IMR-90 (cell line): ENCODE results near the gene CD99L2. TPM values are rescaled to one million over a fixed set of nuclear protein-coding genes. Genes with fewer than 3 reads are reported as not detected.

Source experiments
- ATAC-seq: fragments of 200-7000 bp; cut with Tn5 transposase; 2 replicates; pipeline ENCODE4 v1.9.1; 2020; ENCODE audit warnings: low read depth, mild to moderate bottlenecking, moderate library complexity
- BruUV-seq: library from RNA; stranded (reverse); fragments of 400-500 nt; replicated peaks from 2 replicates; lab custom pipeline; 2021; lab: Mats Ljungman, UMichigan
- CTCF ChIA-PET: fragments of 300-600 bp; formaldehyde crosslinking; extraction: SDS; loops from one replicate; lab custom pipeline; 2021; ENCODE audit warnings: antibody characterized with exemption; lab: Yijun Ruan, JAX
- POLR2A ChIA-PET: fragments of 300-600 bp; sonication (Branson Sonifier 250); formaldehyde crosslinking; loops from one replicate; lab custom pipeline; 2022; ENCODE audit warnings: antibody characterized with exemption; ENCODE audit not compliant: unreplicated experiment; lab: Charles Lee
- DNase-seq: peaks from one replicate; pipeline ENCODE4 v3.0.0; 2013
- H2AFZ ChIP-seq: replicated peaks from 2 replicates; pipeline ENCODE3; 2013; ENCODE audit warnings: low read length, mild to moderate bottlenecking; ENCODE audit not compliant: poor library complexity
- H2AK5ac ChIP-seq: 2 replicates; pipeline ENCODE4 v1.6.1; 2013; ENCODE audit warnings: low read depth, low read length, inconsistent platforms
- H2AK9ac ChIP-seq: replicated peaks from 2 replicates; pipeline ENCODE3; 2013; ENCODE audit warnings: mild to moderate bottlenecking, low read depth, low read length, moderate library complexity; ENCODE audit not compliant: poor library complexity
- H2BK120ac ChIP-seq: 2 replicates; pipeline ENCODE4 v1.6.1; 2013; ENCODE audit warnings: low read depth, low read length, inconsistent platforms
- H2BK15ac ChIP-seq: 3 replicates; pipeline ENCODE4 v1.6.1; 2013; ENCODE audit warnings: low read depth, low read length, inconsistent platforms
- H2BK20ac ChIP-seq: 2 replicates; pipeline ENCODE4 v1.6.1; 2013; ENCODE audit warnings: low read depth, mild to moderate bottlenecking, inconsistent platforms, low read length, moderate library complexity
- H2BK5ac ChIP-seq: 2 replicates; pipeline ENCODE4 v1.6.1; 2013; ENCODE audit warnings: mild to moderate bottlenecking, low read depth, low read length, inconsistent platforms; ENCODE audit not compliant: poor library complexity, severe bottlenecking
- H3K14ac ChIP-seq: replicated peaks from 2 replicates; pipeline ENCODE4 v1.6.1; 2013; ENCODE audit warnings: low read depth, low read length, inconsistent platforms
- H3K18ac ChIP-seq: 2 replicates; pipeline ENCODE4 v1.6.1; 2013; ENCODE audit warnings: low read depth, low read length, control low read depth
- H3K23ac ChIP-seq: 2 replicates; pipeline ENCODE4 v1.6.1; 2013; ENCODE audit warnings: low read depth, low read length, inconsistent platforms
- H3K27ac ChIP-seq: 2 replicates; pipeline ENCODE4 v1.5.1; 2013; ENCODE audit warnings: mild to moderate bottlenecking, control low read depth, low read length; ENCODE audit not compliant: insufficient read depth
- H3K27me3 ChIP-seq: 2 replicates; pipeline ENCODE4 v1.6.1; 2013; ENCODE audit warnings: low read length; ENCODE audit not compliant: control insufficient read depth, insufficient read depth
- H3K36me3 ChIP-seq: 2 replicates; pipeline ENCODE4 v1.6.1; 2013; ENCODE audit warnings: low read length, mixed read lengths; ENCODE audit not compliant: control insufficient read depth, insufficient read depth
- H3K4ac ChIP-seq: 2 replicates; pipeline ENCODE4 v1.6.1; 2013; ENCODE audit warnings: low read depth, low read length, inconsistent platforms
- H3K4me1 ChIP-seq: 2 replicates; pipeline ENCODE4 v1.6.1; 2013; ENCODE audit warnings: low read length, mixed read lengths; ENCODE audit not compliant: control insufficient read depth, insufficient read depth
- H3K4me2 ChIP-seq: 2 replicates; pipeline ENCODE4 v1.6.1; 2013; ENCODE audit warnings: low read depth, mild to moderate bottlenecking, control low read depth, low read length, moderate library complexity
- H3K4me3 ChIP-seq: 2 replicates; pipeline ENCODE4 v1.5.1; 2013; ENCODE audit warnings: low read depth, mild to moderate bottlenecking, control low read depth, low read length, moderate library complexity; ENCODE audit not compliant: insufficient read depth
- H3K56ac ChIP-seq: 2 replicates; pipeline ENCODE4 v1.6.1; 2013; ENCODE audit warnings: low read length, inconsistent platforms; ENCODE audit not compliant: insufficient read depth; ENCODE audit errors: extremely low read depth
- H3K79me1 ChIP-seq, 2 experiments: 2 replicates each; pipeline ENCODE4 v1.6.1; 2013; ENCODE audit warnings: low read length in 2 of 2, inconsistent platforms in 1 of 2, low read depth in 1 of 2
- H3K9ac ChIP-seq: 2 replicates; pipeline ENCODE4 v1.6.1; 2013; ENCODE audit warnings: low read depth, low read length, control low read depth
- H3K9me1 ChIP-seq: 2 replicates; pipeline ENCODE4 v1.6.1; 2013; ENCODE audit warnings: low read length, inconsistent platforms; ENCODE audit not compliant: insufficient read depth
- H3K9me3 ChIP-seq: 2 replicates; pipeline ENCODE4 v1.6.1; 2013; ENCODE audit warnings: low read length; ENCODE audit not compliant: control insufficient read depth, insufficient read depth
- H4K20me1 ChIP-seq: 2 replicates; pipeline ENCODE4 v1.6.1; 2013; ENCODE audit warnings: low read length, inconsistent platforms; ENCODE audit not compliant: insufficient read depth
- H4K5ac ChIP-seq: 2 replicates; pipeline ENCODE4 v1.6.1; 2013; ENCODE audit warnings: mild to moderate bottlenecking, low read depth, low read length, control low read depth
- H4K8ac ChIP-seq, 2 experiments: 2 replicates each; pipeline ENCODE4 v1.6.1; 2013; ENCODE audit warnings: low read depth in 2 of 2, low read length in 2 of 2, control low read depth in 1 of 2, inconsistent platforms in 1 of 2
- H4K91ac ChIP-seq: 2 replicates; pipeline ENCODE4 v1.6.1; 2013; ENCODE audit warnings: low read depth, low read length, inconsistent platforms; ENCODE audit not compliant: insufficient read depth
- ELK1 ChIP-seq: fragments of 150-350 bp; IDR thresholded peaks from 2 replicates; pipeline ENCODE4 v1.6.1; 2016; ENCODE audit warnings: low read depth, mild to moderate bottlenecking, low read length, moderate library complexity, borderline replicate concordance
- MXI1 ChIP-seq: IDR thresholded peaks from 2 replicates; pipeline ENCODE4 v1.6.1; 2012; ENCODE audit warnings: low read depth, mild to moderate bottlenecking, low read length, moderate library complexity, borderline replicate concordance
- RAD21 ChIP-seq: IDR thresholded peaks from 2 replicates; pipeline ENCODE4 v1.6.1; 2012; ENCODE audit warnings: low read length, improper control_type of control experiment
- RFX5 ChIP-seq: IDR thresholded peaks from 2 replicates; pipeline ENCODE4 v1.8.0; 2012; ENCODE audit warnings: low read depth, mild to moderate bottlenecking, low read length, moderate library complexity
- WGBS, 2 experiments: methylation state at CpG; one replicate each; pipeline versions ENCODE4 v1.1.5 to v1.1.7; 2013; ENCODE audit warnings: missing lambda C conversion rate in 2 of 2; ENCODE audit not compliant: insufficient read length in 1 of 2; ENCODE audit errors: extremely low coverage in 2 of 2; 5-methylcytosine and 5-hydroxymethylcytosine counted together
- dilution Hi-C: fragments of 300-500 bp; cut with HindIII; formaldehyde crosslinking; loops from one replicate; pipeline ENCODE4 v1.14.3; 2018; ENCODE audit warnings: low sequenced_read_pairs; ENCODE audit not compliant: unreplicated experiment
- in situ Hi-C: fragments of 300-500 bp; cut with MboI; formaldehyde crosslinking; loops from 3 replicates; pipeline ENCODE4 v1.14.3; 2019; ENCODE audit warnings: low sequenced_read_pairs, inconsistent platforms, mixed read lengths
- intact Hi-C: fragments of 100-400 bp; cut with micrococcal nuclease; formaldehyde crosslinking; loops from 2 replicates; pipeline ENCODE4 v1.10.0; 2022
- polyA plus RNA-seq, 3 experiments: library from polyadenylated mRNA; depleted of rRNA; stranded (reverse); fragments of >200 nt; gene quantifications; 2 replicates each; pipeline ENCODE4 v1.2.3, GENCODE V29; 2012; ENCODE audit warnings: low replicate concordance in 1 of 3
- total RNA-seq: library from RNA; depleted of rRNA; stranded (reverse); fragments of >200 nt; gene quantifications from 2 replicates; pipeline ENCODE4 v1.2.3, GENCODE V29; 2012
- TF ChIP-seq, protein P1 (sequence below): conservative IDR thresholded peaks from 2 replicates; pipeline ENCODE4 v1.5.1; 2012; ENCODE audit warnings: mild to moderate bottlenecking, low read depth, low read length, improper control_type of control experiment

CD99L2 gene
- total and polyA plus RNA-seq, 2 of the 4 experiments (the other 2 are of a cell fraction), result 17.4 to 41.4 TPM

GRCh38 chrX:150926304-150926703, 27.8 kb upstream of the CD99L2 start:
- Histone ChIP-seq H2AK9ac (no peak overlapping the region), H3K4ac (no peak overlapping the region), H3K9ac (no peak overlapping the region), H2BK15ac (no peak overlapping the region), H3K4me2 (no peak overlapping the region), H2BK20ac (no peak overlapping the region), H2BK5ac (no peak overlapping the region), H4K91ac (no peak overlapping the region), H4K8ac (no peak overlapping the region), H3K79me1 (no peaks in the 10 kb centered on the region), H3K9me1 (no peaks in the 10 kb centered on the region), H3K9me3 (0 out of 2 replicates have a peak, but pooled peaks cover 2% of the 10 kb centered on the region), H3K27me3 (no peaks in the 10 kb centered on the region), H3K4me1 (peaks cover 1% of the 10 kb centered on the region; the same call in 1 of the 2 replicates), H3K36me3 (no peaks in the 10 kb centered on the region), H3K27ac (peak overlapping the region; percentile 4; the same call in 1 of the 2 replicates), H3K56ac (no peak overlapping the region), H2AFZ (no peak overlapping the region), H4K20me1 (no peaks in the 10 kb centered on the region), H3K23ac (no peak overlapping the region), H2BK120ac (no peak overlapping the region), H3K4me3 (no peak overlapping the region), H2AK5ac (no peak overlapping the region), H3K18ac (no peak overlapping the region), H4K5ac (no peak overlapping the region), H3K14ac (no peak overlapping the region)
- CTCF ChIA-PET, result no interaction called here
- WGBS, 2 experiments, result 80% methylated on average over 1 of the region's 2 CpGs; no CpG with 5 or more reads in 1 of the 2 experiments
- dilution Hi-C loops (no loop called here), in situ Hi-C loops (no loop called here), intact Hi-C loops (no loop called here)
- DNase-seq, result no peak
- POLR2A ChIA-PET, result no interaction called here
- ATAC-seq, result peak; percentile 62
- no peak for TF ChIP-seq RAD21
- TF ChIP-seq MXI1, result no peak
- no peak for TF ChIP-seq ELK1
- TF ChIP-seq RFX5, result no peak
- TF ChIP-seq, protein P1, sequence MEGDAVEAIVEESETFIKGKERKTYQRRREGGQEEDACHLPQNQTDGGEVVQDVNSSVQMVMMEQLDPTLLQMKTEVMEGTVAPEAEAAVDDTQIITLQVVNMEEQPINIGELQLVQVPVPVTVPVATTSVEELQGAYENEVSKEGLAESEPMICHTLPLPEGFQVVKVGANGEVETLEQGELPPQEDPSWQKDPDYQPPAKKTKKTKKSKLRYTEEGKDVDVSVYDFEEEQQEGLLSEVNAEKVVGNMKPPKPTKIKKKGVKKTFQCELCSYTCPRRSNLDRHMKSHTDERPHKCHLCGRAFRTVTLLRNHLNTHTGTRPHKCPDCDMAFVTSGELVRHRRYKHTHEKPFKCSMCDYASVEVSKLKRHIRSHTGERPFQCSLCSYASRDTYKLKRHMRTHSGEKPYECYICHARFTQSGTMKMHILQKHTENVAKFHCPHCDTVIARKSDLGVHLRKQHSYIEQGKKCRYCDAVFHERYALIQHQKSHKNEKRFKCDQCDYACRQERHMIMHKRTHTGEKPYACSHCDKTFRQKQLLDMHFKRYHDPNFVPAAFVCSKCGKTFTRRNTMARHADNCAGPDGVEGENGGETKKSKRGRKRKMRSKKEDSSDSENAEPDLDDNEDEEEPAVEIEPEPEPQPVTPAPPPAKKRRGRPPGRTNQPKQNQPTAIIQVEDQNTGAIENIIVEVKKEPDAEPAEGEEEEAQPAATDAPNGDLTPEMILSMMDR, result no peak
- no TSS peak for BruUV-seq
